Activated CD4-positive, alpha-beta memory T cell treated with anti-CD3 and anti-CD28 coated beads, Interleukin-2, amount 10 ng/mL, durations not matched to agents 7 days and 5 days (primary cell): ENCODE results near the gene SH3BGRL2. TPM values are rescaled to one million over a fixed set of nuclear protein-coding genes. Genes with fewer than 3 reads are reported as not detected.
"Not testable (repeated sequence)": the region's sequence is repeated elsewhere in the genome, so short reads cannot be mapped to it uniquely, and the experiment has no call there.

Source experiments
- CTCF ChIA-PET: fragments of 350-600 bp; sonication (Branson Sonifier 250); formaldehyde crosslinking; loops from one replicate; lab custom pipeline; 2021; ENCODE audit warnings: antibody characterized with exemption, inconsistent platforms; lab: Charles Lee
- POLR2A ChIA-PET: fragments of 350-600 bp; sonication (Branson Sonifier 250); formaldehyde crosslinking; loops from one replicate; lab custom pipeline; 2021; ENCODE audit warnings: antibody characterized with exemption; lab: Charles Lee
- DNase-seq: peaks from one replicate; pipeline ENCODE4 v3.0.0-alpha.2; 2020
- H3K27ac Mint-ChIP-seq: one replicate; pipeline ENCODE4 v1.8.0; 2021; ENCODE audit warnings: mild to moderate bottlenecking, mixed read lengths
- H3K27me3 Mint-ChIP-seq: one replicate; pipeline ENCODE4 v1.8.0; 2021; ENCODE audit warnings: mixed read lengths
- H3K36me3 Mint-ChIP-seq: one replicate; pipeline ENCODE4 v1.8.0; 2021; ENCODE audit warnings: low read depth, mixed read lengths
- H3K4me1 Mint-ChIP-seq: one replicate; pipeline ENCODE4 v1.8.0; 2021; ENCODE audit warnings: mixed read lengths
- H3K4me3 Mint-ChIP-seq: one replicate; pipeline ENCODE4 v1.8.0; 2021; ENCODE audit warnings: mild to moderate bottlenecking, mixed read lengths
- H3K9me3 Mint-ChIP-seq: one replicate; pipeline ENCODE4 v1.8.0; 2021; ENCODE audit warnings: mixed read lengths
- total RNA-seq, 2 experiments: library from RNA; stranded (reverse); gene quantifications; one replicate each; pipeline ENCODE4 v1.2.3, GENCODE V29; 2021

The SH3BGRL2 gene
- total RNA-seq, 2 experiments from 2014 or later = 0.20 to 0.35 TPM

DNA sequence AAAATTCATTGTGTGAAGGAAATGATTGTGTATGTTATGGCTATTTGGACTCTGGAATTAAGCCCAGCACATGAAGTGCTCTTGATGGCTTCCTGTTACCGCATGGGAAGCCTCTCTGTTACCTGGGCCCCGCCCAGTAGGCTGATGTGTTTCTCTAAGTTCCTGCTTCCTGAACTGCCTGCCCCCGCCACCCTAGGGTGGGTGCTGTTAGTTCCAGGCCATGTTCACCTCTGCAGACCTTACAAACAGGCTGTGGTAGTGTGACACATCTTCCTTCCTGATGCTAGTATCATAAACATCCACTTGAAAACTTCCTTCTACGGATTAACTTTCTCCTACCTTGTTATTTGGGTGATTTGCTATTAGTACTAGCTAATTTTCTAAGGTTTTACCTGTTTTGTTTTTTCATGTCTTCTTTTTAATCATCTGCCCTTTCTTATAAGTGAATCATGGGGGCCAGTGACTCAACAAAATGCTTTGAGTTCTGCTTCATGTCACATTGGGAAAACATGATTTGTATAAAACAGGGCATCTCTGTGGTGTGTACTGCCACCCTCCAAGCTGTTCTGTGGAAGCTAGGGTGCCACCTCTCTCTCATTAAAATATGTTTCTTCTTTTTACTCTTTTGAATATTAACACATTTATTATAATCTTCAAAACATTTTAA lies 40.6 kb downstream of the SH3BGRL2 start:
- DNase-seq = peak; percentile 56
- peak overlapping the region; percentile 79 for H3K27ac Mint-ChIP-seq
- H3K4me3 Mint-ChIP-seq = no peak overlapping the region
- POLR2A ChIA-PET = no interaction called here
- H3K36me3 Mint-ChIP-seq = no peaks in the 10 kb centered on the region
- no peaks in the 10 kb centered on the region for H3K9me3 Mint-ChIP-seq
- peaks cover 2% of the 10 kb centered on the region for H3K27me3 Mint-ChIP-seq
- CTCF ChIA-PET = interaction anchor here (0.7 to 1.7 kb wide), 8 partner anchors 8 to 105 kb away, joined by 3 to 11 read pairs (median 4); no protein-coding TSS in a partner anchor
- H3K4me1 Mint-ChIP-seq = peaks cover 23% of the 10 kb centered on the region

DNA sequence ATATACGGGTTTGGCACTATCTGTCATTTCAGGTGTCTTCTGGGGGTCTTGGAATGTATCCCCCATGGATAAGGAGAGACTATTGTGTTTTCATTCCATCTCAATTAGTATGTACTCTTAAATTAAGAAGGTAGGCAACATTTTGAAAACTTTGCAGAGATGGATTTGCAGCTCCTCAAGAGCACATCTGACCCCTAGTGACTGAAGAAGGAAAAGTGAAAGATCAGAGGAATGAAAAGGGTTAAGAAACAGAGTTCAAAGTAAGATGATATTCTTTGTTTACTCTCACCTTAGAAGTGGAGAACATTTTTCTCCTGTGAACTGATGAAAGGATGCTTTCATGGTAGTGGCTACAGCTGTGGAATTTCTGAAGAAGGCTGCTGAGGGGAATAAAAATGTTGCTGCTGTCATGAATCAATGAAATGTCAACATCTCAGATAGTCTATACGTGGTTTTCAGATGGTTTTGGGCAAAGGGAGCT lies 41.5 kb downstream of the SH3BGRL2 start:
- POLR2A ChIA-PET = no interaction called here
- DNase-seq = no peak
- Mint-ChIP-seq H3K9me3 (no peaks in the 10 kb centered on the region), H3K4me3 (no peak overlapping the region), H3K27me3 (peaks cover 2% of the 10 kb centered on the region), H3K4me1 (peaks cover 23% of the 10 kb centered on the region), H3K36me3 (no peaks in the 10 kb centered on the region), H3K27ac (peak overlapping the region; percentile 79)
- CTCF ChIA-PET = interaction anchor here (0.7 to 1.7 kb wide), 10 partner anchors 9 to 128 kb away, joined by 3 to 11 read pairs (median 4); no protein-coding TSS in a partner anchor

DNA sequence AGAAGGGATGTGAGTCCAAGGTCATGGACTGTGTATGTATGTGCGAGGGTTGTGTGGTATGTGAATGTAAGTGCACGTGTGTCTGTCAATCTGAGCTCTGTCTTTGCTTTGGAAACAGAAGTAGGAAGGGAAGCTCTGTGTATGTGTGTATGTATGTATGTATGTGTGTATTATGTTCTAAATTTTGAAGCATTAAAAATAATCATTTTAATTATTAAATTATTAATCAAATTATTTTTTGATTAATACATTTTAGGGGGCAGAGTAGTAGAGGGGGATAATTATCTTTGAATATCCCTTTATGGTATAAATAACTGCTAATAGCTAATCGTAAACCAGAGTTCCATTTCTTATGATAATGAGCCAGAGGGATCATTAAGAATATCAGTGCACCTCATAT lies 42.8 kb downstream of the SH3BGRL2 start:
- CTCF ChIA-PET = no interaction called here
- Mint-ChIP-seq H3K4me1 (peaks cover 23% of the 10 kb centered on the region), H3K4me3 (no peak overlapping the region), H3K36me3 (no peaks in the 10 kb centered on the region), H3K27me3 (peaks cover 2% of the 10 kb centered on the region), H3K9me3 (no peaks in the 10 kb centered on the region), H3K27ac (no peak overlapping the region)
- DNase-seq = no peak
- POLR2A ChIA-PET = no interaction called here

GRCh38 chr6:79676785-79677736 lies 45.9 kb downstream of the SH3BGRL2 start:
- no peak overlapping the region for H3K4me3 Mint-ChIP-seq
- H3K9me3 Mint-ChIP-seq = no peaks in the 10 kb centered on the region
- H3K27ac Mint-ChIP-seq = no peak overlapping the region
- H3K27me3 Mint-ChIP-seq = peaks cover 2% of the 10 kb centered on the region
- POLR2A ChIA-PET = no interaction called here
- DNase-seq = no peak
- no peaks in the 10 kb centered on the region for H3K36me3 Mint-ChIP-seq
- H3K4me1 Mint-ChIP-seq = peaks cover 8% of the 10 kb centered on the region
- CTCF ChIA-PET = interaction anchor here (1.3 kb wide), 1 partner anchor 106 kb away, joined by 5 read pairs; no protein-coding TSS in a partner anchor

DNA sequence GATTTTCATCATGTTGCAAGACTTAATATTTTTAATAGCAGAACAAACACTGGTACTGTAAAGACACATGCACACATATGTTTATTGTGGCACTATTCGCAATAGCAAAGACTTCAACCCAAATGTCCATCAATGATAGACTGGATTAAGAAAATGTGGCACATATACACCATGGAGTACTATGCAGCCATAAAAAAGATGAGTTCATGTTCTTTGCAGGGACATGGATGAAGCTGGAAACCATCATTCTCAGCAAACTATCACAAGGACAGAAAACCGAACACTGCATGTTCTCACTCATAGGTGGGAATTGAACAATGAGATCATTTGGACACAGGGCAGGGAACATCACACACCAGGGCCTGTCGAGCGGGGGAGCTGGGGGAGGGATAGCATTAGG lies 51.6 kb downstream of the SH3BGRL2 start:
- H3K36me3 Mint-ChIP-seq, H3K9me3 Mint-ChIP-seq, H3K4me3 Mint-ChIP-seq, POLR2A ChIA-PET, H3K27ac Mint-ChIP-seq, DNase-seq, H3K4me1 Mint-ChIP-seq, CTCF ChIA-PET, H3K27me3 Mint-ChIP-seq: not testable (repeated sequence)

- Mint-ChIP-seq H3K27me3 (peaks cover 2% of the 10 kb centered on the region), H3K36me3 (no peaks in the 10 kb centered on the region), H3K4me1 (no peaks in the 10 kb centered on the region), H3K27ac (no peak overlapping the region), H3K4me3 (no peak overlapping the region), H3K9me3 (no peaks in the 10 kb centered on the region)
- CTCF ChIA-PET = no interaction called here
- POLR2A ChIA-PET = no interaction called here
- no peak for DNase-seq
Observed at GRCh38 chr6:79684876-79685275, 53.7 kb downstream of the SH3BGRL2 start.

- ChIA-PET CTCF (no interaction called here), POLR2A (no interaction called here)
- Mint-ChIP-seq H3K36me3 (no peaks in the 10 kb centered on the region), H3K27ac (no peak overlapping the region), H3K9me3 (no peaks in the 10 kb centered on the region), H3K27me3 (peaks cover 2% of the 10 kb centered on the region), H3K4me1 (no peaks in the 10 kb centered on the region), H3K4me3 (no peak overlapping the region)
- DNase-seq = no peak
Observed at GRCh38 chr6:79686707-79687309, 55.7 kb downstream of the SH3BGRL2 start.

- Mint-ChIP-seq H3K9me3 (no peaks in the 10 kb centered on the region), H3K27me3 (peaks cover 2% of the 10 kb centered on the region), H3K27ac (no peak overlapping the region), H3K4me1 (no peaks in the 10 kb centered on the region), H3K36me3 (no peaks in the 10 kb centered on the region), H3K4me3 (no peak overlapping the region)
- CTCF ChIA-PET = no interaction called here
- POLR2A ChIA-PET = no interaction called here
- DNase-seq = no peak
Observed at GRCh38 chr6:79687759-79688158, 56.6 kb downstream of the SH3BGRL2 start.

DNA sequence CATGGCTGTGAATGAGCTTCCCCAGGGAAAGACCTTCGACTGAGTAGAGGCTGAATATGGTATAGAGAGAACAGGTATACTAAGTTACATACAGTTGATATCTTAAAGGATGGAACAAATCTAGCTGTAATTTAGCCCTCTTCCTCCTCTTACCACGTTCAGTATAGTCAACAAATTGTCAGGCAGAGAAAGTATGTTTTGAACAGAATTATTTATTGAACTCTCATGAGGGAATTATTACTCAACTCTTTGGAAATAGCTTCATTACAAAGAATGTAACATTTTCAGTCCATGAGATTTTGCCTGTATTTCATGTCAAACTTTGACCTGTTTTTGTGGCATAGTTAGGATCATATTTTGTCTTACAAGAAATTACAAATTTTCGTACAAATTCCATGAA lies 63.0 kb downstream of the SH3BGRL2 start:
- no peak for DNase-seq
- peaks cover 3% of the 10 kb centered on the region for H3K27me3 Mint-ChIP-seq
- no peak overlapping the region for H3K4me3 Mint-ChIP-seq
- no peak overlapping the region for H3K27ac Mint-ChIP-seq
- H3K4me1 Mint-ChIP-seq = no peaks in the 10 kb centered on the region
- ChIA-PET CTCF (no interaction called here), POLR2A (no interaction called here)
- no peaks in the 10 kb centered on the region for H3K9me3 Mint-ChIP-seq
- no peaks in the 10 kb centered on the region for H3K36me3 Mint-ChIP-seq

DNA sequence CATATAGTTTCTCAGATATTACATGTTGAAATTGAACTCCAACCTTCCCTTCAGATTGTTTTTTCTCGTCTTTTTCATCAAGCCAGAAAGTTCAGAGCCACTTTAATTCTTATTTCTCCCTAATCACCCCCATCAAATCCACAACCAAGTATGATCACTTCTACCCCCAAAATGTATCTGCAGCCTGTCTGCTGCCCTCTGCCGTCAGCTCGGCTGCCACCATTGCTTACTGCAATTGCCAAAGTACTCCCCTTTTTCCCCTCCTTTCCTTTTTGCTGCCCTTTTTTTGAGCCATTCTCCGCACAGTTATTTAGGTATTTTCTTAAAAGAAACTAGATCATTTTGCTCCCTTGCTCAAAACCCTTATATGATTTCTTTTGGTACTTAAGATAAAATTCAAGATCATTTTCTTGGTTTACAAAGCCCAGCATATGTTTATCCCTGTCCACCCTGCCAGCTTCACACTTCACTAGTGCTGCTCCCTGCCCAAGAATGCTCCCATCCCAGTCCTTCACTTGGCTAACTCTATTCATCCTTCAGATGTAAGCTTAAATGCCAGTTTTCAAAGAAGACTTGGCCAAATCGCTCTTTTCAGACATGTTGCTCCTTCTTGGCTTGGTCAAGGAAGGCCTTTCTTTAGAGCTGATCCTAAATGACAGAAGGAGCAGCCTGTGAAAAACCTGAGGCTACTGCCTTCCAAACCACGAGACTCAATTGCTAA lies 63.7 kb downstream of the SH3BGRL2 start:
- no peaks in the 10 kb centered on the region for H3K36me3 Mint-ChIP-seq
- CTCF ChIA-PET = no interaction called here
- H3K27ac Mint-ChIP-seq = no peak overlapping the region

DNA sequence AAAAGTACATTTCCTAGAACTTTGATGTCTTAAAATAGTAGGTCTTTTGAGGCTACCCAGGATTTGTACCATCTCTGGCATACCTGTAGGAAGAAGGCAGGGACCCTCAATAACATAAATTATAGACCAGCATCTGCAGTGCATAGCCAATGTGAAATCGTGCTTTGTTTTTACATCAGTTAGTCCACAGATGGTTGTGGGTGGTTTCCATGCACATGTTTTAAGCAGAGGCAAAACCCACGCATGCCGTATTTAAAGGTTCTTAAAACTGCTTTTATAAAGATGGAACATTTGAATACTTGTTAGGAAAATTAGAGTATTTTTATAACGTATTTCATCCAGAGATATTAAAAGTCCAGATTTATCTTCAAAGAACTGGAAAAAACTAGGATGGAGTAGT lies 66.3 kb downstream of the SH3BGRL2 start:
- CTCF ChIA-PET = no interaction called here
- Mint-ChIP-seq H3K27me3 (peaks cover 3% of the 10 kb centered on the region), H3K4me3 (no peak overlapping the region), H3K36me3 (no peaks in the 10 kb centered on the region), H3K9me3 (no peaks in the 10 kb centered on the region), H3K4me1 (no peaks in the 10 kb centered on the region), H3K27ac (no peak overlapping the region)
- POLR2A ChIA-PET = no interaction called here
- no peak for DNase-seq

More for the DNA sequence above, 63.7 kb downstream of the SH3BGRL2 start:
- Mint-ChIP-seq H3K4me1 (no peaks in the 10 kb centered on the region), H3K9me3 (no peaks in the 10 kb centered on the region), H3K4me3 (no peak overlapping the region), H3K27me3 (peaks cover 3% of the 10 kb centered on the region)
- POLR2A ChIA-PET = interaction anchor here (0.6 kb wide), 1 partner anchor 196 kb away, joined by 3 read pairs; no protein-coding TSS in a partner anchor
- DNase-seq = no peak

- no peak for DNase-seq
- Mint-ChIP-seq H3K36me3 (no peaks in the 10 kb centered on the region), H3K27ac (no peak overlapping the region), H3K27me3 (peaks cover 3% of the 10 kb centered on the region), H3K4me1 (no peaks in the 10 kb centered on the region), H3K4me3 (no peak overlapping the region), H3K9me3 (no peaks in the 10 kb centered on the region)
- POLR2A ChIA-PET = no interaction called here
- CTCF ChIA-PET = no interaction called here
Observed at GRCh38 chr6:79699606-79700005, 68.5 kb downstream of the SH3BGRL2 start.
